HepG2 (cell line): ENCODE results near the gene AHNAK. TPM values are rescaled to one million over a fixed set of nuclear protein-coding genes. Genes with fewer than 3 reads are reported as not detected.

Experiments
- ATAC-seq: fragments of 200-7000 bp; cut with Tn5 transposase; 3 replicates; pipeline ENCODE4 v1.9.1; 2020; ENCODE audit warnings: mild to moderate bottlenecking, moderate library complexity
- BruUV-seq: library from RNA; stranded (reverse); fragments of 400-500 nt; replicated peaks from 2 replicates; lab custom pipeline; 2021; lab: Mats Ljungman, UMichigan
- CTCF ChIA-PET: fragments of 300-600 bp; formaldehyde crosslinking; extraction: SDS; loops from one replicate; lab custom pipeline; 2021; ENCODE audit warnings: low total read pairs, inconsistent platforms, low intra/inter-chr PET ratio; lab: Yijun Ruan, JAX
- POLR2A ChIA-PET: fragments of 350-600 bp; sonication (Branson Sonifier 250); formaldehyde crosslinking; loops from one replicate; lab custom pipeline; 2020; ENCODE audit warnings: antibody characterized with exemption, inconsistent platforms; lab: Yijun Ruan, JAX
- DNase-seq: peaks from one replicate; pipeline ENCODE4 v3.0.0-alpha.2; 2015; ENCODE audit warnings: low spot score
- FAIRE-seq: peaks from 3 replicates; lab custom pipeline; 2011; peaks lifted over from hg19 to GRCh38; lab: Jason Lieb, UNC
- H2AFZ ChIP-seq: one replicate; pipeline ENCODE4 v1.6.1; 2011; ENCODE audit warnings: low read length, inconsistent platforms
- H3K27ac ChIP-seq: fragments of 300-600 bp; 3 replicates; pipeline ENCODE4 v1.8.0; 2011; ENCODE audit warnings: mixed run types, mild to moderate bottlenecking, mixed read lengths, low read length, inconsistent platforms; ENCODE audit not compliant: insufficient read depth; ENCODE audit errors: extremely low read length
- H3K27me3 ChIP-seq, 2 experiments: fragments of 200-600 bp in 1 of 2; 2 replicates in 1 of 2; 3 replicates in 1 of 2; pipeline versions ENCODE4 v1.6.0 to v1.8.0; 2011; ENCODE audit warnings: low read length in 2 of 2, mild to moderate bottlenecking in 2 of 2, moderate library complexity in 2 of 2, inconsistent platforms in 1 of 2; ENCODE audit not compliant: insufficient read depth in 2 of 2, control insufficient read depth in 1 of 2
- H3K36me3 ChIP-seq, 2 experiments: fragments of 200-600 bp in 1 of 2; replicated peaks in 1 of 2; 2 replicates in 1 of 2; 3 replicates in 1 of 2; pipeline versions ENCODE4 v1.5.1 to v1.8.0; 2011; ENCODE audit warnings: low read length in 2 of 2, inconsistent platforms in 1 of 2; ENCODE audit not compliant: insufficient read depth in 2 of 2, control insufficient read depth in 1 of 2
- H3K4me1 ChIP-seq: 2 replicates; pipeline ENCODE4 v1.5.1; 2012; ENCODE audit warnings: low read length, inconsistent platforms; ENCODE audit not compliant: insufficient read depth
- H3K4me2 ChIP-seq: 2 replicates; pipeline ENCODE4 v1.6.0; 2011; ENCODE audit warnings: low read depth, low read length, inconsistent platforms
- H3K4me3 ChIP-seq, 3 experiments: fragments of 200-600 bp in 1 of 3; sonication (generic), shearing (Covaris generic) in 1 of 3; replicated peaks in 1 of 3; 2 replicates each; pipeline ENCODE4 v1.5.1; 2011 to 2016; ENCODE audit warnings: low read length in 3 of 3, inconsistent platforms in 2 of 3, low read depth in 2 of 3, mild to moderate bottlenecking in 2 of 3, control low read depth in 1 of 3, mixed read lengths in 1 of 3; ENCODE audit not compliant: insufficient read depth in 1 of 3
- H3K79me2 ChIP-seq: one replicate; pipeline ENCODE4 v1.6.1; 2011; ENCODE audit warnings: low read length, inconsistent platforms; ENCODE audit not compliant: insufficient read depth
- H3K9ac ChIP-seq: 2 replicates; pipeline ENCODE4 v1.6.0; 2011; ENCODE audit warnings: mild to moderate bottlenecking, low read depth, low read length, inconsistent platforms; ENCODE audit not compliant: insufficient read depth
- H3K9me3 ChIP-seq: 2 replicates; pipeline ENCODE4 v1.5.1; 2012; ENCODE audit warnings: mild to moderate bottlenecking, low read length
- H4K20me1 ChIP-seq: 2 replicates; pipeline ENCODE4 v1.6.0; 2011; ENCODE audit warnings: inconsistent platforms, mild to moderate bottlenecking, low read length, moderate library complexity; ENCODE audit not compliant: insufficient read depth
- ARNT ChIP-seq: fragments of 450-650 bp; IDR thresholded peaks from 2 replicates; pipeline ENCODE4 v1.6.1; 2017
- CBX2 ChIP-seq, 2 experiments: fragments of 200-600 bp in 1 of 2; sonication (generic); formaldehyde crosslinking in 1 of 2; IDR thresholded peaks; 2 replicates each; pipeline versions ENCODE4 v1.7.0 to v1.8.1; 2018 to 2022; ENCODE audit warnings: low read depth in 2 of 2, low read length in 1 of 2, mild to moderate bottlenecking in 1 of 2, missing genetic modification reagents in 1 of 2
- ERF ChIP-seq: IDR thresholded peaks from 2 replicates; pipeline ENCODE4 v1.6.1; 2018; ENCODE audit warnings: missing biosample characterization, missing genetic modification reagents
- GATAD1 ChIP-seq: IDR thresholded peaks from 2 replicates; pipeline ENCODE4 v1.6.1; 2016; ENCODE audit warnings: missing genetic modification reagents, missing compliant biosample characterization
- GPBP1L1 ChIP-seq: sonication (generic); formaldehyde crosslinking; IDR thresholded peaks from 2 replicates; pipeline ENCODE4 v1.5.0; 2020; ENCODE audit warnings: mild to moderate bottlenecking, missing genetic modification reagents
- MXD3 ChIP-seq: IDR thresholded peaks from 2 replicates; pipeline ENCODE4 v1.6.1; 2016; ENCODE audit warnings: mild to moderate bottlenecking, missing biosample characterization, missing genetic modification reagents
- SALL1 ChIP-seq: sonication (generic); formaldehyde crosslinking; IDR thresholded peaks from 2 replicates; pipeline ENCODE4 v1.8.0; 2022; ENCODE audit warnings: mild to moderate bottlenecking, missing genetic modification reagents
- ZNF276 ChIP-seq: sonication (generic); formaldehyde crosslinking; IDR thresholded peaks from 2 replicates; pipeline ENCODE4 v1.4.0; 2020; ENCODE audit warnings: mild to moderate bottlenecking, low read depth, missing genetic modification reagents
- ZNF496 ChIP-seq: sonication (generic); formaldehyde crosslinking; IDR thresholded peaks from 2 replicates; pipeline ENCODE4 v1.8.1; 2023; ENCODE audit warnings: mild to moderate bottlenecking, moderate library complexity, missing genetic modification reagents; ENCODE audit not compliant: insufficient replicate concordance
- ZNF672 ChIP-seq: sonication (generic); formaldehyde crosslinking; IDR thresholded peaks from 2 replicates; pipeline ENCODE4 v1.8.1; 2022; ENCODE audit warnings: missing genetic modification reagents
- ZNF792 ChIP-seq: IDR thresholded peaks from 2 replicates; pipeline ENCODE4 v1.6.1; 2016
- WGBS: methylation state at CpG from one replicate; pipeline ENCODE4 v1.1.6; 2017; ENCODE audit warnings: low lambda C conversion rate; 5-methylcytosine and 5-hydroxymethylcytosine counted together
- in situ Hi-C: cut with HindIII; loops from 2 replicates; pipeline ENCODE4 v1.10.0; 2017; ENCODE audit warnings: low pct_unique_long_range_greater_than_20kb; ENCODE audit not compliant: extremely low pct_ligation_motif_present
- intact Hi-C: fragments of 100-400 bp; cut with micrococcal nuclease; formaldehyde crosslinking; loops from one replicate; pipeline ENCODE4 v1.10.0; 2022; ENCODE audit not compliant: unreplicated experiment
- polyA plus RNA-seq, 8 experiments: library from polyadenylated mRNA; depleted of rRNA in 3 of 8; stranded (reverse) in 7 of 8; unstranded in 1 of 8; fragments of >200 nt; fragmentation: Illumina TruSeq in 4 of 8; extraction: Trizol in 4 of 8; gene quantifications; 2 replicates each; pipeline versions ENCODE4 v1.2.1 to v1.2.3, GENCODE V29; 2011 to 2016; ENCODE audit warnings: low read depth in 4 of 8, missing spikeins in 1 of 8, mixed read lengths in 1 of 8; ENCODE audit not compliant: insufficient read depth in 1 of 8
- total RNA-seq, 5 experiments: library from RNA; depleted of rRNA; stranded (reverse); fragments of >200 nt; fragmentation: Illumina TruSeq; extraction: Trizol; gene quantifications; 2 replicates each; pipeline ENCODE4 v1.2.3, GENCODE V29; 2016; ENCODE audit warnings: low read depth in 1 of 5

Gene AHNAK
- total and polyA plus RNA-seq, 2 of the 13 experiments (the other 11 are each of a cell fraction or from before 2014, with no cell fraction given), result 23.4 to 25.0 TPM

- DNase-seq, result no peak
- CTCF ChIA-PET, result no interaction called here
- intact Hi-C loops (no loop called here), in situ Hi-C loops (no loop called here)
- Histone ChIP-seq H3K9me3 (no peaks in the 10 kb centered on the region), H2AFZ (no peak overlapping the region), H3K4me1 (peaks cover 98% of the 10 kb centered on the region), H3K36me3 (no peaks in the 10 kb centered on the region), H3K27me3 (peaks cover 5 to 29% of the 10 kb centered on the region in 2 experiments; a peak in 4 of 5 replicates), H3K79me2 (no peaks in the 10 kb centered on the region), H4K20me1 (no peaks in the 10 kb centered on the region), H3K4me3 (peak overlapping the region; percentile 4 to 66 (median 50); a peak in 5 of 6 replicates), H3K27ac (peak overlapping the region; percentile 2), H3K4me2 (peak overlapping the region; percentile 86), H3K9ac (peak overlapping the region; percentile 55)
- WGBS, result 4% methylated on average over 10 of the region's 10 CpGs
- POLR2A ChIA-PET, result interaction anchor here (1.1 kb wide), 1 partner anchor 13 kb away, joined by 4 read pairs; no protein-coding TSS in a partner anchor
- FAIRE-seq, result no peak
- ATAC-seq, result no peak
- no TSS peak for BruUV-seq
- TF ChIP-seq ZNF276 (CRISPR knock-in tag), result no peak
- TF ChIP-seq ZNF792 (CRISPR knock-in tag), result 0 out of 2 replicates have a peak, but pooled peaks have one; percentile 11
- TF ChIP-seq CBX2 (IDR thresholded peaks at IDR 0.05; ENCODE audit: low read depth, low read length), result peak; percentile 80; the same call in 1 of the 2 replicates
- no peak for TF ChIP-seq CBX2 (CRISPR knock-in tag; IDR thresholded peaks at IDR 0.05; ENCODE audit: low read depth)
- TF ChIP-seq MXD3 (CRISPR knock-in tag), result no peak
- TF ChIP-seq GPBP1L1 (CRISPR knock-in tag), result no peak
- TF ChIP-seq SALL1 (CRISPR knock-in tag), result no peak
- peak; percentile 28; the same call in 1 of the 2 replicates for TF ChIP-seq ERF (CRISPR knock-in tag)
- no peak for TF ChIP-seq ZNF672
- TF ChIP-seq ZNF496 (CRISPR knock-in tag), result no peak
- no peak for TF ChIP-seq ARNT
- TF ChIP-seq GATAD1 (CRISPR knock-in tag), result no peak
- TF ChIP-seq, all 625 proteins: peak for 3
These were observed 44.4 kb downstream of the AHNAK start for GRCh38 chr11:62502030-62502730.
